SK-N-SH (cell line): ENCODE data around the gene ING5.
"Not testable (repeated sequence)": the region's sequence is repeated elsewhere in the genome, so short reads cannot be mapped to it uniquely, and the experiment has no call there.

Experiments
- JUND ChIP-seq: IDR thresholded peaks from 2 replicates; pipeline ENCODE4 v1.4.0; 2012
- NFIC ChIP-seq: IDR thresholded peaks from 2 replicates; pipeline ENCODE4 v1.4.0; 2012; ENCODE audit warnings: borderline replicate concordance

GRCh38 chr2:241759893-241760292, 58.1 kb downstream of the ING5 start:
- not testable (repeated sequence) for TF ChIP-seq NFIC, JUND
